ENCODE results near the gene KHDRBS2.
"Not testable (repeated sequence)": the region's sequence is repeated elsewhere in the genome, so short reads cannot be mapped to it uniquely, and the experiment has no call there.

KHDRBS2 gene

DNA sequence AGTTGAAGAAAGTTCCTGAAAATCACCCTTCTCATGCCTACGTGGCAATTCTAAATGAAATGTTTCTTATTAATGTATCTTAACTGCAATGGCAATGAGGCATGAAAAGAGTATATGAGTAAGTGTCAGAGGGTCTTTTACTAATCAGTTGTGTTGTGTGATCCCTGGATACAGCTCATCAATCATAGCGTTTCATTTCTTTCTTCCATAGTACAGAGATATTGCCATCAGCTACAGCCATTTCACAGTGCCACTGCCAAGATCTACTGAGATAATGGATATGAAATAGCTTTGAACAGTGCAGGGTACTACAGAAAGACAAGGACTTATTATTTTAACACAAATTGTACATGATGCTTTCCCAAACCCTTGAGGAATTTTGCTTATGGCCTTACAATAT lies 450.8 kb downstream of the KHDRBS2 start:
- DNase-seq, result no peak

DNA sequence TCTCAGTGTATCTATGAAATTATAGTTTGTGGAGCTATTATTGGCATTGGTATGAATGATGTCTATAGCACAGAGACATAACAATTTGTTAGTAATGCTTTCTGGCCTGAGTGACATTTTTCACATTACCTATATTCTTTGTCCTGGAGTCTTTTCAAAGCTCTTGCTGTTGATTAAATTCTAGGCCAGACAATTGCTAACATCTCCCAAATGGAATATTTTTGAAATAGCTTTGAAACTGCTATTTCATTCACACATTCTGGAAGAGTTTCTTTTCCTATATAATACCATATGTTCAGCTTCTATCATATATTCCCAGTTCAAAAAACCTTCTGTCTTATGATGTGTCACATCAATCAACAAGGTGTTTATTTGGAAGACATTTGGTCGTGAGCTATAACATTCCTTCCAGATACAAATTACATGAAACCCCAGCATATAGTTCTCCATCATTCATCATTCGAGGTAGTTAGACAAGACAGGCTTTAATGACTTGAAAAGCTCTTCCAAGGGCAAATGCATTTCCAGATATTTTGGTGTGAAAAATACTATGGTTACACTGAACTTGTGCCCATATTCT lies 452.8 kb downstream of the KHDRBS2 start:
- no peak for DNase-seq

DNA sequence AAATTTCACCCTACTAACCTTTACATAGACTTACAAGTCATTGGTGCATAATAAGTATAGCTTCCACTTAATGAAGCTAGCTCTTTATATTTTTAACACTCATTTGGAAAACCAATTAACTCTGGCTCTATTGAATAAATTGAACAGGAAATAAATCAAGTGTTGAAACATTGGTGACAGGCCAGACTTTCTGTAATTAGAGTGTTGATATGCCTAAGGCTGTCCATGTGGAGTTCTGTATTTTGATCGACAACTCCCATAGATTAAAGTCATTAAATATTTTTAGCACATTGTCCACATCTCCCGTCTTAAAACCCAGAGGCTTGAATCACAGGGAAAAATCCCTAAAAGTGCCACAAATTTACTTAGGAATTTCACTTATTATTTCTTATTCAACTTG lies 468.3 kb downstream of the KHDRBS2 start:
- no peak for DNase-seq

DNA sequence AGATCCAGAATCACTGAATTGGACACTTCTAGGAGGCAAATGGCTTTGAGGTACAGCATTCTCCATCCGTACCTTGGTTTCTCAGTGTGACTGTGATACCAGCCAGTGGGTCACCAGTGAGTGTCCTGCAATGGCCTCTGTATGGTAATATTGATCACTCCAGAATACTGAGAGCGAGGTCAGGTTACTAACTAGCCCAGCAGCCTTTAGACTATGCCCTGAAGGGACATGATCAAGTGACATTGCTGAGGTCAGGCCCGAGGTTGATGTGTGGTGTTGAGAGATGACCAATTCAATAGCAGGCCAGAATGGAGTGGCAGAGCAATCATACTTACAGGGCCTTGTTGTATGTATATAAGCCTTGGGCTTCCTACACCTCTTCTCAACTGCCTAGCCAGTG lies 476.0 kb downstream of the KHDRBS2 start:
- no peak for DNase-seq

DNA sequence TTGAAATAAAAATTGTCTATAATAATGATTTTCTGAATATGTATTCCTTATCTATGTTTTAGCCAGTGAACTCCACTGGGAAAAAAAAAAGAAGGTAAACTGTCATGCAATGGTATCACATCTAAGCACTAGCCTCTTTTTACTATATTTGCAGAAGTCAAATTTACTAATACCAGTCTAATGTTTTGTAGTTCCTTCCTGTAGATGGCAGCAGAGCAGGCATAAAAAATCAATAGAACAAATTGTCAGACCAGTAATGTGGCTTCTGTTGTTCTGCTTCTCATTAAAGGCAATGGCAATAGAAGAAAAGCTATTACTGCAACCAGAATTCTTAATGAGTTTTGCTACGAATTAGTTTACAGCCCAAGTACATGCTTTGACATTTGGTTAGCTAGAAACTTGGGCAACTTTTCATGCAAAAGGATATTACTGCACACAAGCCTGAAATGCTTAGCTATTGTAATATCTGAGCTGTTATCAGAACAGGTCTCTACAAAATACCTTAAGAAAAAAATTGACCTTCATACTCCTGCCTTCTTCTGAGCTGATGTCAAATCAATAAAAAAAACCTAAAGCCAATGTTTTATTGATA lies 476.9 kb downstream of the KHDRBS2 start:
- DNase-seq, result no peak

DNA sequence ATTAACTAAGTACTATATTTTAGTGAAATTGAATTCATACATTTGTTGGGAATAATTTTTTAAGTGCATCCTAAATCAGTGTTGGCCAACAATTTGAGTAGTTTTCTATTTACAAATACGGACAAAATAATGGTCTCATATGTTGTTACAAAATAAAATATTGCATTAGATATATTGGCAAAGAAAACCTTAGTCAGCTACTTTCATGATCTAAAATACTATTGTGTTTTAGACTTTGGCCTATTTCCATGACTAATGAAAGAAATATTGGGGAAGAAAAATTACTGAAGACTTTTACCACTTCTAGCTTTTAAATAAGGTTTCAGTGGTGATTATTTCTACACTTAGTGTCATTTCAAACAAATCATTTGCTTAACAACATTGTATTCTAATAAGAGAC lies 498.0 kb downstream of the KHDRBS2 start:
- no peak for DNase-seq

DNA sequence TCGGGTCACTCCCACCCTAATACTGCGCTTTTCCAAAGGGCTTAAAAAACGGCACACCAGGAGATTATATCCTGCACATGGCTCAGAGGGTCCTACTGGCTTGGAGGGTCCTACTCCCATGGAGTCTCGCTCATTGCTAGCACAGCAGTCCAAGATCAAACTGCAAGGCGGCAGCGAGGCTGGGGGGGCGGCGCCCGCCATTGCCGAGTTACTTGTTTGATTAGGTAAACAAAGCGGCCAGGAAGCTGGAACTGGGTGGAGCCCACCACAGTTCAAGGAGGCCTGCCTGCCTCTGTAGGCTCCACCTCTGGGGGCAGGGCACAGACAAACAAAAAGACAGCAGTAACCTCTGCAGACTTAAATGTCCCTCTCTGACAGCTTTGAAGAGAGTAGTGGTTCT lies 516.6 kb downstream of the KHDRBS2 start:
- DNase-seq, result not testable (repeated sequence)

DNA sequence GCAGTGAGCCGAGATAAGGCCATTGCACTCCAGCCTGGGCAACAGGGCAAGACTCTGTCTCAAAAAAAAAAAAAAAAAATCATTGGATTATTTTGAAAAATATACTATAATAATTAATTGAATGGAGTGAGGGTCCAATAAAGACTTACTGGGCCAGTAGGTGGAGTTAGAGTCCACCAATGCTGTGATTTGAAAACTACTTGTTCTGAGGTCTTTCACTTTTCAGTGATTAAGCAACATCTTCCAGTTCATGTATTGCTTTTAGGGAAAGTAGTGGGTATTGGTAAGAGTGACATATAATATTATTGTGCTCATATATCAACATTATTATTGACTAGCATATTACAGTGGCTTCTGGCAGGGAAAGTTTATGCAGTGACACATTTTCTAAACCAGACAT lies 530.3 kb downstream of the KHDRBS2 start:
- DNase-seq, result no peak

DNA sequence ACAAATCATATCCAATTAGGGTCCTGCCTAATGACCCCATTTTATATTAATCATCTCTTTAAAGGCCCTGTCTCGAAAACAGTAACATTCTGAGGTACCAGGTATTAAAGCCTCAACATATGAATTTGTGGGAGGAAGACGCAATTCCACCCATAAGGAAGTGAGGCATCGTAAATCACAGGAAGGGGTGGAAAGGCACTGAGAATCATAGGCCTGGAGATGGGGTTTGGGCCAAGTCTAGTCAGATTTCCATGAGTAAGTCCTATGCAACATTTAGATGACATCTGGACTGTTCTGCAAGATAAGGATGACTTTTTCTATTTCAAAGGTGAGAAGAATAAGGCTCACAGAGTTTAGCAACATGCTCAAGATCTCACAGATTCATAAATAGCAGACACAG lies 534.0 kb downstream of the KHDRBS2 start:
- no peak for DNase-seq

DNA sequence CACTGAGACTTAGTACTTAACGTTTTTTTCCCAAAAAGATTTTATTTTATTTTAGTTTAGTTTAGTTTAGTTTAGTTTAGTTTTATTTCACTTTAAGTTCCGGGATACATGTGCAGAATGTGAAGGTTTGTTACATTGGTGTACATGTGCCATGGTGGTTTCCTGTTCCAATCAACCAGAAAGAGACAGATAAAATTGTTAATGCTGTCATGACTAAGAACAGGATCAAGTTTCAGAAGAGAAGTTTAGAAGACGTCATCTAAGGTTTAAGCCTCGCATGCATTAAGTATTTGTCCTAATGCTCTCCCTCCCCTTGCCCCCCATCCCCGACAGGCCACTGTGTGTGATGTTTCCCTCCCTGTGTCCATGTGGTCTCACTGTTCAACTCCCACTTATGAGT lies 540.0 kb downstream of the KHDRBS2 start:
- no peak for DNase-seq

DNA sequence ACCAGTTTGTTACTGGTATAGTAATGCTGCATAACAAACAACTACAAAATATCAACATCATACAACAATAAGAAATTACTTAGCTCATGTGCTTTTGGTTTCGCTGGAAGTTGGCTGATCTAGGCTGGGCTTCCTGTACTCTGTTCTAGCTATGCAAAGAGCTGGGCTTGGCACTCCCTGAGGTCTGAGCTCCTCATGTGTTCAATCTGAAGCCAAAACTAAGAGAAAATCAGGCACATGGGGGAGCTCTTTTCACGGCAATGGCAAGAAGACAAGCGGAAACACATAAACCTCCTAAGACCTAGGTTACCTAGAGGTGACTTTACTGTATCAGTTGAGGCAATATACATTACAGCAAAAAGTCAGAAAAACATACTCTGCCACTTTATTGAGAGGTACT lies 574.2 kb downstream of the KHDRBS2 start:
- DNase-seq, result no peak

DNA sequence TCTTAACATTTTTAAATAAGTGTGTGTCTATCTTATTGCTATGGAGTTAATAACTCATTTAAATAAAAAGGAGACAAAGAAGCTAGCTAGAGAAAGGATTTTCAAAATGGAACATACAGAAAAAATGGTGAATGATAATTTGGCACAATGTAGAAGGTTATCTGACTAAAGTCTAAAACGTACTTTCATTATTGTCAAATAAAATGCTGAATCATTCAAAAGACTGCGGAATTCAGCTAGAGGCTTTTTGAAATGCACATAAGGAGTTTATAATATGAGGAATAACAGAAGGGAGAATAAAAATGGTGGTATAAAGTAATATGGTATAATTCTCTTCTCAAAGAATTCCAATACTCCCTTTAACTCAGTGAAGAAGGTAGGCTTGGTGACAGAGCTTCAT lies 597.9 kb downstream of the KHDRBS2 start:
- DNase-seq, result no peak

DNA sequence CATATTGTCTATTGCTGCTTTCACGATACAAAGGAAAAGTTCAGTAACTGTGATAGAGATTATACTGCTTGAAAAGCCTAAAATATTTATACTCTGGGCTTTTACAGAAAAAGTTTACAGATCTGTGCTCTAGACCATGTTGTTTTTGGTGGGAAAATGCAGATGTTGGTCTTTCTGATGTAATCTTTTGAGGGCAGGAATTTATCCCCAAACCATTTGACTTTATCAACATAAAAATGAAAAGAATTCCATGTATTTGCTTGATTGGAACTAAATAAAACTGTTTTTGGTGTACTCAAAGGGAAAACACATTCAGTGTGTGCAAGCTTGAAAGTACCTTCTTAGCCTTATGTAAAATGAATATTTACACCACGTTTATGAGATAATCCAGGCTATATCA lies 603.5 kb downstream of the KHDRBS2 start:
- no peak for DNase-seq

DNA sequence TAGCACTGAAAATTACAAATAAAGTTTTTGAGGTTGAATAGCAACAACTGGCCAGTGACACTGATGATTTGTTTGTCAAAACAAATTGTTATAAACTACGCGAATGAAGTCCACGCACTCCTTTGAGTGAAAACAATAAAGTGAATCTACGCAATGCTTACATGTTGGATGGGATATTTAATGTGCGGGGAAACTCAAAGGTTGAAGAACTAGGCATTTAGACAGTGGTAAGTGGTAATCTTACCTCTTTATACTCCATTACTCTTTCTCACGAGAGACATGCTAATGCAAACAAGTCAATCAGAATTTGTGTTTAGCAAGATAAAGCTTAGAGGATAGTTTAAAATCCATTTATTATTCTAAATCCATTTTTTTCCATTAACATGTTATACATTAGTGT lies 606.4 kb downstream of the KHDRBS2 start:
- DNase-seq, result no peak

DNA sequence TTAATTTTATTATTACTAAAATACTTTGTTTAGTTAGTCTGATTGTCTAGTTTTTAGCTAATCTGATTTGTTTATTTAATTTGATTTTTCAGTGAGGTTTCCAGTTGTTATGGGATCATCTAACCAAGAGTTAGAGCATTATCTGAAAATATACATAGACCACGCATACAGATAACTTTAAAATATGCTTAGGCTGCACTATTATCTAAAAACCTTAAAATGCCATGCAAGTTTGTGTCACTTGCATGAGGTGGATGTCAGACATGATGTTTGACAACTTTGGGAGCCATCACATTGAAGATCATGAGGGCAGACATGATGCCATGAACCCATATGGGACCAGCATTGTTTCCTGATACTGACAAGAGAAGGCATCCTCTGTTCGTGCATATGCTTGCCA lies 610.3 kb downstream of the KHDRBS2 start:
- no peak for DNase-seq

DNA sequence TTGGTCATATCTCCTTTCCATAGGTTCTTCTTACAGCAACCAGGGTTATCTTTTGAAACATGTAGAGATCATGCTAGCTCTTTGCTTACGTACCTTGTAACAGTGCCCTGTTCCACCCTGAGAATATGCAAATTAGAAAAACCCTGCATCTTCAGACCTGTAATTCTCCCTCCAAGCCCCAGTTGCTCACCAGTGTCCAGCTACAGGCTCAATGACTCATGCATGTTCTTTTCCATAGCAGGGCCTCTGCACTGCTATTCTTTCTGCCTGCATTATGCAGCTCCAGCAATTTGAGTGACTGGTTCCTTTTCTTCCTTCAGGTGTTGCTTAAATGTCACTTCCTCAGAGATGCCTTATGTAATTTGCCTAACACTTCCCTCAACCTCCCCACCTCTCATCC lies 636.2 kb downstream of the KHDRBS2 start:
- DNase-seq, result no peak

DNA sequence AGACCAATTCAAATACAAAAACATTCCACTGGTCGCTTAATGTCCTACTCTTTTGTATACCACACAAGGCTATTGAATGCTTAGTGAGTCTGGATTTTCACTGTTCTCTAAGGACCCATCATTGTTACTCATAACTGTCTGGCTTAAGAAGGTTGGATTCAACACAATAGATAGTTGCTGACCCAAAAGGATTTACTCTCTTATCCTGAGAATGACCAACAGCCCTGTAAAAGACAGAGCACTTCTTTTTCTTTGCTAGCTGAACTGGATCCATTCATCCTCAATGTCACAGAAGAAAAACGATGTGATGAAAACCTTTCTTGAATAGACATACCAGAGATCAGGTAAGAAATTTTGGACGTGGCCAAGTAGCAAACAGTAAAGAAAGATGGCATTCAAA lies 645.6 kb downstream of the KHDRBS2 start:
- DNase-seq, result no peak
